Prostate gland (tissue), 2 donors: ENCODE data around the gene VAMP5. TPM values are rescaled to one million over a fixed set of nuclear protein-coding genes. Genes with fewer than 3 reads are reported as not detected.

Experiments
- DNase-seq: peaks from one replicate; pipeline ENCODE4 v3.0.0-alpha.2; 2019; ENCODE audit warnings: low spot score
- H3K27ac ChIP-seq, 2 donors: fragments of 200-600 bp; sonication (generic); 2 replicates each; pipeline ENCODE4 v1.5.1; 2017 to 2019
- H3K27me3 ChIP-seq: fragments of 200-600 bp; sonication (generic); replicated peaks from 2 replicates; pipeline ENCODE4 v1.5.1; 2019; ENCODE audit not compliant: insufficient read depth
- H3K36me3 ChIP-seq, 2 donors: fragments of 200-600 bp; sonication (generic); 1 replicate in 1 of 2; 2 replicates in 1 of 2; pipeline versions ENCODE4 v1.5.1 to v1.8.1; 2017 to 2019
- H3K4me1 ChIP-seq: fragments of 200-600 bp; sonication (generic); replicated peaks from 2 replicates; pipeline ENCODE4 v1.5.1; 2019
- H3K4me3 ChIP-seq, 2 donors: fragments of 200-600 bp; sonication (generic); 2 replicates each; pipeline ENCODE4 v1.5.1; 2017 to 2019
- H3K9me3 ChIP-seq: fragments of 200-600 bp; sonication (generic); 2 replicates; pipeline ENCODE4 v1.5.1; 2017
- CTCF ChIP-seq, 4 experiments: fragments of 200-600 bp in 2 of 4; fragments of 450-650 bp in 2 of 4; sonication (generic) in 2 of 4; IDR thresholded peaks; 1 replicate in 3 of 4; 2 replicates in 1 of 4; pipeline ENCODE4 v1.5.1; 2016 to 2019; ENCODE audit warnings: antibody characterized with exemption in 4 of 4, mild to moderate bottlenecking in 2 of 4, moderate library complexity in 2 of 4
- POLR2A ChIP-seq: fragments of 450-650 bp; IDR thresholded peaks from one replicate; pipeline ENCODE4 v1.6.1; 2016; ENCODE audit warnings: antibody characterized with exemption, mild to moderate bottlenecking
- POLR2AphosphoS5 ChIP-seq: sonication (generic); formaldehyde crosslinking; IDR thresholded peaks from one replicate; pipeline ENCODE4 v1.6.1; 2017; ENCODE audit warnings: antibody characterized with exemption
- WGBS: methylation state at CpG from one replicate; pipeline ENCODE4 v1.1.5; 2018; 5-methylcytosine and 5-hydroxymethylcytosine counted together
- intact Hi-C: fragments of 100-400 bp; cut with DNase I; formaldehyde crosslinking; loops from one replicate; pipeline ENCODE4 v1.14.2; 2022
- total RNA-seq, 2 donors: library from RNA; depleted of rRNA; stranded (reverse); fragments of >200 nt; gene quantifications; one replicate each; pipeline ENCODE4 v1.1.0, GENCODE V29; 2016

Gene VAMP5
- total RNA-seq, 2 donors from 2014 or later: 8.4 to 27.0 TPM

- no peaks in the 10 kb centered on the region for H3K36me3 ChIP-seq
- DNase-seq: no peak
- no peaks in the 10 kb centered on the region for H3K27me3 ChIP-seq
- H3K4me3 ChIP-seq: no peak overlapping the region
- WGBS: 67% methylated on average over 17 of the region's 17 CpGs
- no peaks in the 10 kb centered on the region for H3K9me3 ChIP-seq
- no peak overlapping the region for H3K27ac ChIP-seq
- intact Hi-C loops: loop anchor here (5.0 kb wide), 1 partner anchor 37 kb away; the partner anchor contains the start of gene GGCX
- TF ChIP-seq CTCF (IDR thresholded peaks at IDR 0.05): no peak
- no peak for TF ChIP-seq POLR2AphosphoS5
- TF ChIP-seq POLR2A: no peak
- H3K4me1 ChIP-seq: peaks cover 13% of the 10 kb centered on the region
These were observed 15.4 kb downstream of the VAMP5 start for GRCh38 chr2:85599468-85600234.

GRCh38 chr2:85600235-85600575 lies 16.0 kb downstream of the VAMP5 start:
- Histone ChIP-seq H3K4me1 (peaks cover 16% of the 10 kb centered on the region), H3K27me3 (no peaks in the 10 kb centered on the region), H3K36me3 (no peaks in the 10 kb centered on the region), H3K4me3 (no peak overlapping the region), H3K27ac (no peak overlapping the region), H3K9me3 (no peaks in the 10 kb centered on the region)
- WGBS: 90% methylated on average over 3 of the region's 3 CpGs
- intact Hi-C loops: no loop called here
- no peak for DNase-seq
- TF ChIP-seq POLR2A (no peak), POLR2AphosphoS5 (no peak), CTCF (IDR thresholded peaks at IDR 0.05) (no peak)

- peaks cover 16% of the 10 kb centered on the region for H3K4me1 ChIP-seq
- H3K36me3 ChIP-seq: no peaks in the 10 kb centered on the region
- no peaks in the 10 kb centered on the region for H3K9me3 ChIP-seq
- TF ChIP-seq POLR2A (no peak), CTCF (IDR thresholded peaks at IDR 0.05) (no peak), POLR2AphosphoS5 (no peak)
- H3K27me3 ChIP-seq: no peaks in the 10 kb centered on the region
- intact Hi-C loops: no loop called here
- WGBS: 63% methylated on average over 6 of the region's 6 CpGs
- DNase-seq: no peak
- H3K27ac ChIP-seq: peak overlapping the region; percentile 87 to 90
- peak overlapping the region in 1 of 2 donors; percentile 81 for H3K4me3 ChIP-seq
These were observed 16.9 kb downstream of the VAMP5 start for GRCh38 chr2:85600951-85601770.

GRCh38 chr2:85601771-85602475 lies 17.7 kb downstream of the VAMP5 start:
- Histone ChIP-seq H3K9me3 (no peaks in the 10 kb centered on the region), H3K27ac (peak overlapping the region; percentile 87 to 90), H3K27me3 (no peaks in the 10 kb centered on the region), H3K36me3 (no peaks in the 10 kb centered on the region), H3K4me3 (peak overlapping the region; percentile 74 to 81), H3K4me1 (peaks cover 15% of the 10 kb centered on the region)
- TF ChIP-seq POLR2AphosphoS5 (no peak), POLR2A (no peak), CTCF (IDR thresholded peaks at IDR 0.05) (no peak)
- intact Hi-C loops: no loop called here
- 5% methylated on average over 34 of the region's 36 CpGs for WGBS
- peak; percentile 64 for DNase-seq
